Measurements from ENCODE around the gene HTN3.
"Not testable (repeated sequence)": the region's sequence is repeated elsewhere in the genome, so short reads cannot be mapped to it uniquely, and the experiment has no call there.

HTN3 gene

DNA sequence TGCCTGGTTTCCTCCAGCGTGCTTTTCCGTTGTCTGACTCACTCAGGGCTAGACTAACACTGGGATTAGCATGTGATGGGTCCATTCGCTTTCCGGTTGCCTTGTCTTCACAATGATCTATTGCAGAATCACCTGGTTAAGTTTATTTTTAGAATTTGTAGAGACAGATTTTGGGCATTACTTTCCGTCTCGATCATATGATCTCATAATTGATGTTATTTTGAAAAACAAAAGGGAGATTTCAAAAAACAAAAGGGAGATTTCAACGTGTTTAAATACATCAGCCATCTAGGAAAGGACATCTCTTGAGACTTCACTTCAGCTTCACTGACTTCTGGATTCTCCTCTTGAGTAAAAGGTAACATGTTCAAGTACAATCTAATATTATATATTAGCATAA lies at the start of gene HTN3:
Gene HTN3 (plus strand): TSS at position 301 of the 400 bp plus-strand sequence. CDS start 2,282 bp downstream, outside the sequence.
- DNase-seq: not testable (repeated sequence)

DNA sequence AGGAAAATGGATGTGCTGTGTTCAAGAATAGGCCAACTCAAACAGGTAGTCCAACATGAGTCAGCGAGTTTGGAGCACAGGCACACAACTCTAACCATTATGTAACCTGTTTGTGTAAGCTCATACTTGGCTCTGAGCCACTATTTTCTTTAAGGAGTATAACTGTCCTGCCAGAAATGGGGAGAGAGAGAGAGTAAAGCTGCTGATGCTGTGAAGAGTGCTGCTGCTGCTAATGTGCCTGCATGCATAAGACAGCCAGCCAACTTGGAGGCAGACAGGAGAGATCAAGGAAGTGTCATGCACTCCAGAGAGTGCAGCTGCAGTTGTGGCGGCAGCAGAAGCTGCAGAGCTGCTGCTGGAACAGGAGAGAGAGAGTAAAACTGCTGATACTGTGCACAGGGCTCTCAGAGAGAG lies 44.2 kb upstream of the HTN3 start:
- DNase-seq: peak; percentile 89

DNA sequence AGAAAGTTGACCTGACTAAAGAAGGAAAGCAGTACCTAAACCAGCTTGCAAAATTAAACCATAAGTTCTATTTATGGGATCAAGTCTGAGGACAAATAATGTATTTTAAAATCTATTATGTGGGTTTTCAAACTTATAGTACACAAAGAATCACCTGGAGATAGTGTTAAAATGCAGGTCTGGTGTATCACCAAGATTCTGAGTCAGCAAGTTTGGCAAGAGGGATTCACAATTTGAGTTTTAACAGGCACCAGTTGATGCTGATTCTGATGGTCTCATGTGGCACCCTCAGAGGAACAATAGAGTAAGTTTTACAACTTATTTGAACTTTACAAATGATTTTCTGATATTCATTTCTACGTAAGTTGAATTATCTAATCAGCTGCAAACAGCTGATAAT lies 41.6 kb upstream of the HTN3 start:
- DNase-seq: no peak

DNA sequence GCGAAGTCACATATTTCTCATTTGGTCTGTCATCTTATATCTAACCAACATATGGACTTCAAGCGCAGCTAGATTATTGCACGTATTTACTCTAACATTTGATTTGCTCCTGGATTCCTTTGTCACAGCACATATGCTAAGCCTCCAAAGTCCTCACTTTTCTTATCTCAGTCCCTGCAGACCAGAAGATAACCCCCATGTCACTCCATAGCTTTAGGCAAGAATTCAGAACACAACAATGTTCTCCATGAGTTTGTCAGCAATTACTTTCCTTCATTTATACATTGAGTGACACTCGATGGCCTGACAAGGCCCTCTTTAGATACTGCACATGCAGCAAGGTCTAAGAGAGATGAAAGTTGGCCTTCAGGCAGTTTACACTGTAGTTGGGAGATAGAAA lies 37.2 kb upstream of the HTN3 start:
- no peak for DNase-seq

DNA sequence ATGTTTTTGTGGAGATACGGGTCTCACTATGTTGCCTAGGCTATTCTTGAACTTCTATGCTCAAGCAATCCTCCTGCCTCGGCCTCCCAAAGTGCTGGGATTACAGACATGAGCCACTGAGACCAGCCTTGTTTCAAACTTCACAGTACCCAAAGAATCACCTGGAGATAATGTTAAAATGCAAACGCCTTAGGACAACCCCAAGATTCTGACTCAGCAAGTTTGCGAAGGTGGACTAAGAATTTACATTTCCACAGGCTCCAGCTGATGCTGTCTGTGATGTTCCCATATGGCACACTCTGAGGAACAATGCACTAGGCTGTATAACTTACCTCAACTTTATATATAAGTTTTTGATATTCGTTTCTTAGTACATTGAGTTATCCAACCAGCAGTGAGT lies 33.5 kb upstream of the HTN3 start:
- no peak for DNase-seq

DNA sequence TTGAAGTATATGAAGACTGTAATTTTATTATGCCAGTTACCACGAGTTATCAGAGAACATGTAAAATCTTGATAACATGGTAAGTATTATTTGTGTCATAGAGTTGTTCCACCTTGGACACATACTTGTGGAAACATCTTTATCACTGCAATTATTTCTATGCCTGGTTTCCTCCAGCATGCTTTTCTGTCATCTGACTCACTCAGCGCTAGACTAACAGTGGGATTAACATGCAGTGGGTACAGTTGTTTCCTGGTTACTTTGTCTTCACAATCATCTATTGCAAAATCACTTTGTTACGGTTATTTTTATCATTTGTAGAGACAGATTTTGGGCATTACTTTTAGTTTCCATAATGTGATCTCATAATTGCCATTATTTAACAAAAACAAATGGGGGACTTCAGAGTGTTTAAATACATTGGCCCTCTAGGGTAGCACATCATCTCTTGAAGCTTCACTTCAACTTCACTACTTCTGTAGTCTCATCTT lies 32.7 kb upstream of the HTN3 start, which contains the start of gene STATH:
Gene STATH (plus strand): TSS at position 441 of the 491 bp plus-strand sequence. CDS start 2,472 bp downstream, outside the sequence.
- peak; percentile 28 for DNase-seq

DNA sequence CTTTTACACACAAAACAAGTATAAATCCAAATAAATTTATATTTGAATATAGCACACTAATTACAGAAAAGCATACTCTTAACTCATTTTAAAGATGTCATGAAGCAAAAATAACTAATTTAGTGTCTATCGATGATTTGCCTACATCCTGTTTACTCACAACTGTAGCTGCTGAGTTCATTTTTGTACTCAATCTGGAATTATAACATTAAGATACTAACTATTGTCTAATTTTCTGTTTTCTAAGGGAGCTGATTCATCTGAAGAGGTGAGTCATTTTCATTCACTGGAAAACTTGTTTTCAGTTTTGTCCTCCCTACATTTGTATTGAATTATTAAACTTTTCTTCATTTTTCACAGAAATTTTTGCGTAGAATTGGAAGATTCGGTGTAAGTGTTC lies 28.8 kb upstream of the HTN3 start:
- peak; percentile 7 for DNase-seq

DNA sequence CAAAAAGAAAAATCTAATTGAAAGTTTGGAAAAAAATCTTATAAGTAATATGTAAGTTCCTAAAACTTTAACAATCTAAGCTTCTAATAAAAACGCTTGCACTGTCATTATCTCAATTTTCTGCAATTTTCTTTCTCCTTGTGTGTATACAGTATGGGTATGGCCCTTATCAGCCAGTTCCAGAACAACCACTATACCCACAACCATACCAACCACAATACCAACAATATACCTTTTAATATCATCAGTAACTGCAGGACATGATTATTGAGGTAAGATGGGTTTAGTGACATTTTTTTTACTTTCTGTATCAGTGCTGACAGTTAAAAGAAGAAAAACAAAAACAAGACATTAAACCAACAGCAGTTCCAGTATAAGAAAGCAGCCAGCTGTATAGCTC lies 27.5 kb upstream of the HTN3 start:
- no peak for DNase-seq

DNA sequence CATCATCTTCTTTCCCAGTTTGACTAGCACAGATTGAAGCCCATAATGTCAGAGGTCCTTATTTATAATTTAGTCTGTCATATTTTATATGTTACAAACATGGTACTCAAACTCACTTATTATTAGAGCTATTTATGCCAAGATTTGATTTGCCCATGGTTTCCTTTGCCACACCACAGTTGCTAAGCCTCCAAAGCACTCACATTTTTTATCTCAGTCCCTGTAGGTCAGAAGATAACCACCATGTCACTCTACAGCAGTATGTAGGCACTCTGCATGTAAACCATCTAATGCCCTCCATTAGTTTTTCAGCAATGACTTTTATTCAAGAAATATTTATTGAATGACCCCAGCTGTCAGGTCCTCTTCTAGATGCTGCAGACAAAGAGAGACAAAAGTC lies 25.8 kb upstream of the HTN3 start:
- no peak for DNase-seq

DNA sequence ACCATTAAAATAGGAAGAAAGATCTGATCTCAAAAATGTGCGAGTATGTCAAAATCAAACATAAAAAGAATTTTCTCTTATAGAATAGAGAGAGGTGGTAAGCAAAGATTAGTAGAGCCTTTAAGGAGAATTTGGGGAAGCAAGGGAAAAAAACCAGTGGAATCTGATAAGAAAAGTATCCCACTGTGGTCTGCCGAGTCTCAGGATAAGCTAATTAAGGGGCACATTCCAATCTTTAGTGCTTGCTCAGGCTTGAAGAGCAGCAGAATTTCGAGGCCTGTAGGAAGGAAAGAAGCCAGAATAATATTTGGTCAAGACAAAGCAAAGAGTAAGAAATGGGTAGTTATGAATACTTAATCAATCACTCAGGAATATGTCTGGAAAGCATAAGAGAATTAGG lies 19.5 kb upstream of the HTN3 start:
- no peak for DNase-seq

DNA sequence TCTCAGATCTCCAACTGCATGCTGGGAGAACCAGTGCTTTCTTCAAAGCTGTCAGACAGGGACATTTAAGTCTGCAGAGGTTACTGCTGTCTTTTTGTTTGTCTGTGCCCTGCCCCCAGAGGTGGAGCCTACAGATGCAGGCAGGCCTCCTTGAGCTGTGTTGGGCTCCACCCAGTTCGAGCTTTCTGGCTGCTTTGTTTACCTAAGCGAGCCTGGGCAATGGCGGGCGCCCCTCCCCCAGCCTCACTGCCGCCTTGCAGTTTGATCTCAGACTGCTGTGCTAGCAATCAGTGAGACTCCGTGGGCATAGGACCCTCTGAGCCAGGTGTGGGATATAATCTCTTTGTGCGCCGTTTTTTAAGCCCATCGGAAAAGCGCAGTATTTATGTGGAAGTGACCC lies 9.3 kb upstream of the HTN3 start:
- not testable (repeated sequence) for DNase-seq

DNA sequence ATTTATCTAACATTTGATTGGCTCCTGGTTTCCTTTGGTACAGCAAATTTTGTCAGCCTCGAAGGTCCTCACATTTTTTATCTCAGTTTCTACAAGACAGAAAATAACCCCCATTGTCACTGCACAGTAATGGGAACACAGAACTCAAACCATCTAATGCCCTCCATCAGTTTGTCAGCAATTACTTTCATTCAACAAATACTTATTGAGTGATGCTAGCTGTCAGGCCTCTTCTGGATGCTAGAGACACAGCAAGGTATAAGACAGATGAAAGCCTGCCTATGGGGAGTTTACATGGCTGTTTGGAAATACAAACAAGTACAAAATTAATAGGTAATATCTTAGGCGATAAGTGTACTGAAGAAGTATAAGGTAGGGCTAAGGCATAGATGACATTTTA lies 5.0 kb upstream of the HTN3 start:
- no peak for DNase-seq

DNA sequence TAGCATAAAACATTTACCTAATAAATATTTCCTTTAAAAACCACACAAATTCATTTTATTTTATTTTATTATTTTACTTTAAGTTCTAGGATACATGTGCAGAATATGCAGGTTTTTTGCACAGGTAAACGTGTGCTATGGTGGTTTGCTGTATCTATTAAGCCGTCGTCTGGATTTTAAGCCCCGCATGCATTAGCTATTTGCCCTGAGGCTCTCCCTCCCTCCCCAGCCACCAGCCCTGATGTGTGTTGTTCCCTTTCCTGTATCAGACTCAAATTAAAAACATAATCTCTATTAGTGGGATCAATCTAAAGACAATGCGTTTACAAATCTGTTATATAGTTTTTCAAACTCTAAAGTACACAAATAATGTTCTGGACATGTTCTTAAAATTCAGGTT lies 1.2 kb upstream of the HTN3 start:
- DNase-seq: no peak

DNA sequence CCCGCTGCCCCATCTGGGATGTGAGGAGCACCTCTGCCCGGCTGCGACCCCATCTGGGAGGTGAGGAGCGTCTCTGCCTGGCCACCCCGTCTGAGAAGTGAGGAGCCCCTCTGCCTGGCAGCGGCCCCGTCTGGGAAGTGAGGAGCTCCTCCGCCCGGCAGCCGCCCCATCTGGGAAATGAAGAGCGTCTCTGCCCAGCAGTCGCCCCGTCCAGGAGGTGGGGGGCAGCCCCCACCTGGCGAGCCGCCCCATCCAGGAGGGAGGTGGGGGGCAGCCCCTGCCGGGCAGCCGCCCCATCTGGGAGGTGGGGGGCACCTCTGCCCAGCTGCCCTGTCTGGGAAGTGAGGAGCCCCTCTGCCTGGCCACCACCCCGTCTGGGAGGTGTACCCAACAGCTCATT lies 9.3 kb downstream of the HTN3 start:
- not testable (repeated sequence) for DNase-seq

DNA sequence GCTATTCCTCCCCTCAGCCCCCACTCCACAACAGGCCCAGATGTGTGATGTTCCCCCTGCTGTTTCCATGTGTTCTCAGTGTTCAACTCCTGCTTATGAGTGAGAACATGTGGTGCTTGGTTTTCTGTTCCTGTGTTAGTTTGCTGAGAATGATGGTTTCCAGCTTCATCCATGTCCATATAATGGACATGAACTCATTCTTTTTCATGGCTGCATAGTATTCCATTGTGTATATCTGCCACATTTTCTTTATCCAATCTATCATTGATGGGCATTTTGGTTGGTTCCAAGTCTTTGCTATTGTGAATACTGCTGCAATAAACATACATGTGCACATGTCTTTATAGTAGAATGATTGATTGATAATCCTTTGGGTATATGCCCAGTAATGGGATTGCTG lies 11.7 kb downstream of the HTN3 start:
- DNase-seq: not testable (repeated sequence)

DNA sequence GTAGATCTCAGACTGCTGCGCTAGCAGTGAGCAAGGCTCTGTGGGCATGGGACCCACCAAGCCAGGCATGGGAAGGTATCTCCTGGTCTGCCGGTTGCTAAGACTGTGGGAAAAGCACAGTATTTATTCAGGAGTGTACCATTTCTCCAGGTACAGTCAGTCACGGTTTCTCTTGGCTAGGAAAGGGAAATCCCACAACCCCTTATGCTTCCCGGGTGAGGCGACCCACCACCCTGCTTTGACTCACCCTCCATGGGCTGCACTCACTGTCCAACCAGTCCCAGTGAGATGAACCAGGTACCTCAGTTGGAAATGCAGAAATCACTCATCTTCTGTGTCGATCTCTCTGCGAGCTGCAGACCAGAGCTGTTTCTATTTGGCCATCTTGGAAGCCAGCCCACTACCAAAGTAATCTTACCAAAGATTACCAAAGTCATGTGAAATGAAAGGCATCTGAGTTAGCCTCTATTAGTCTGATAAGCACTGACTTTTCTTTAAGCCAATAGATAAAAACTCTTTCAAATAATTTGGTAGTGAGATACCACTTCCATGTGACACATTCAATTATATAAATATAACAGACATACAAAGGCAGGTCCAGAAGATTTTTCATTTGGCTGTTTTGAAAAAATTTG lies 13.5 kb downstream of the HTN3 start:
- no peak for DNase-seq

DNA sequence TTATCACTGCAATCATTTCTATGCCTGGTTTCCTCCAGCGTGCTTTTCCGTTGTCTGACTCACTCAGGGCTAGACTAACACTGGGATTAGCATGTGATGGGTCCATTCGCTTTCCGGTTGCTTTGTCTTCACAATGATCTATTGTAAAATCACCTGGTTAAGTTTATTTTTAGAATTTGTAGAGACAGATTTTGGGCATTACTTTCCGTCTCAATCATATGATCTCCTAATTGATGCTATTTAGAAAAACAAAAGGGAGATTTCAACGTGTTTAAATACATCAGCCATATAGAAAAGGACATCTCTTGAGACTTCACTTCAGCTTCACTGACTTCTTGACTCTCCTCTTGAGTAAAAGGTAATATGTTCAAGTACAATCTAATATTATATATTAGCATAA lies 21.9 kb downstream of the HTN3 start, which contains the start of gene HTN1:
Gene HTN1 (plus strand): TSS at position 301 of the 400 bp plus-strand sequence. CDS start 2,639 bp downstream, outside the sequence.
- not testable (repeated sequence) for DNase-seq

DNA sequence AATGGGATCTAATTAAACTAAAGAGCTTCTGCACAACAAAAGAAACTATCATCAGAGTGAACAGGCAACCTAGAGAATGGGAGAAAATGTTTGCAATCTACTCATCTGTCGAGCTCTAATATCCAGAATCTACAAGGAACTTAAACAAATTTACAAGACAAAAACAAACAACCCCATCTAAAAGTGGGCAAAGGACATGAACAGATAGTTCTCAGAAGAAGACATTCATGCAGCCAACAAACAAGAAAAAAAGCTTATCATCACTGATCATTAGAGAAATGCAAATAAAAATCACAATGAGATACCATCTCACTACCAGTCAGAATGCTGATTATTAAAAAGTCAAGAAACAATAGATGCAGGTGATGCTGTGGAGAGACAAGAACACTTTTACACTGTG lies 28.3 kb downstream of the HTN3 start:
- not testable (repeated sequence) for DNase-seq

DNA sequence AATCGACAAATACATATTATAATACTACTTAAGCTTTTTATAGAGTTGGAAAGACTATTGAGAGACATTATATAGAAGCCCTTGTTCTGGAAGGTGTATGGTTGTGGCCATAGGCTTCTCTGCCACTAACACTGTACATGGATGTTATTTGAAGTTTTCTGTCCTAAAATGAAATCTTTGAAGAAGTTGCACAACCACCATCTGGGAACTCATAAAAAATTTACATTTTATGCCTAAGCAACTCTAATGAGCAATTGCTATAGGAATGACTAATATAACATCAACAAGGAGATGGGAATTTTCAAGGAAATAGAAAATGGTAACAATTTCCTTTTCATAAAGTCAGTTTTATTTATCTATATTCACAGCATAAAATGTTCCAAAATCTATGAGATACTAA lies 29.4 kb downstream of the HTN3 start:
- no peak for DNase-seq

DNA sequence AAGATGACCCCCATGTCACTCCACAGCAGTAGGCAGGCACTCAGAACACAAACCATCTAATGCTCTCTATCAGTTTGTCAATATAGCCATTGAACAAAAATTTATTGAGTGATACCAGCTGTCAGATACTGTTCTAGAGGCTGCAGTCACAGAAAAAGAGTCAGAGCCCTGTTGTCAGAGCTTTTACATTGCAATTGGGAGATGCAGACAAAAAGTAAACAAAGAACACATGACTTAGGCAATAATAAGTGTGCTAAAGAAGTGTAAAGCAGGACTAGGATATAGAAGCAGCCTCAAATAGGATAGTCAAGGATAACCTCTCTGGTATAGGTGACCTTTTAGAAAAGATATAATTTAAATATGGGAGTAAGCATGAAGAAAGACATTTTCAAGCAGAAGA lies 30.9 kb downstream of the HTN3 start:
- no peak for DNase-seq

DNA sequence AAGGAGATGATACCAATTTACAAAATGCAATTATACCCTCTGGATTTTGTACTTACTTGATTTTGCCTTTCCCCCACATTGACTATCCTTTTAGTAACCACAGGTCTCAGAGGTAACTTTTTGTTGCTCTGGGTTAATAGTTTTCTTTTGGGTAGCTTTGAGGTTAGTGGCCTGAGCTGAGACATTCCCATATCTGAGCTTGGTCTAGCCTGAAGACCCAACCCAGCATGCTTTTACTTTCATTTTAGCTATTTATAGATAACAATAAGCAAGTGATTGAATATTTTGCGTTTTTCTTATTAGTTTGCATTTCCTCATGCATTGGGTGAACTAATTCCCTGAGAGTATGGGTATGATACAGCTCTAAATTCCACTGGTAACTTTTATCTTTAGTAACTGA lies 33.7 kb downstream of the HTN3 start:
- DNase-seq: no peak

DNA sequence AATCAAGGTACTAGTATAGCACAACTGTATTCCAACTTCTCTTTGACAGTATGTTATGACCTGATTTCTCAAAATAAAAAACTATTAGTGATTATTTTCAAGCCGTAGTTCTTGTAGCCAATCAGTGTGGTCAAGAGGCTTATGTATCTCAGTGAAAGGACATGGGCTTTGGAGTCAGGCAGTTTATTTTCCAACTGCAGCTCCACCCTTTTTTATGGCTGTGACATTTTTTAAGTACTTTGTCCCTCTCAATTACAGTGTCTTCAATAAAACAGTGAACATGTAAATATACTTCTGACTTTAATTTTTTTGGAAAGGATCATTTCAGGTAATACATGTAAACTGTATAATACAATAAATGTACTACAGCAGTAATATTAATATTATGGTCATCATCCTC lies 51.9 kb downstream of the HTN3 start:
- DNase-seq: no peak
